Posterior cingulate gyrus (tissue), 11 donors: ENCODE data around the gene CCT2.

Experiments used
- DNase-seq, 10 donors: peaks; one replicate each; pipeline versions ENCODE4 v3.0.0 to v3.0.0-alpha.2; 2020 to 2021; ENCODE audit warnings: mixed read lengths in 3 of 10
- intact Hi-C: fragments of 100-400 bp; cut with DNase I; formaldehyde crosslinking; loops from one replicate; pipeline ENCODE4 v1.15.1; 2023

Gene CCT2

DNA sequence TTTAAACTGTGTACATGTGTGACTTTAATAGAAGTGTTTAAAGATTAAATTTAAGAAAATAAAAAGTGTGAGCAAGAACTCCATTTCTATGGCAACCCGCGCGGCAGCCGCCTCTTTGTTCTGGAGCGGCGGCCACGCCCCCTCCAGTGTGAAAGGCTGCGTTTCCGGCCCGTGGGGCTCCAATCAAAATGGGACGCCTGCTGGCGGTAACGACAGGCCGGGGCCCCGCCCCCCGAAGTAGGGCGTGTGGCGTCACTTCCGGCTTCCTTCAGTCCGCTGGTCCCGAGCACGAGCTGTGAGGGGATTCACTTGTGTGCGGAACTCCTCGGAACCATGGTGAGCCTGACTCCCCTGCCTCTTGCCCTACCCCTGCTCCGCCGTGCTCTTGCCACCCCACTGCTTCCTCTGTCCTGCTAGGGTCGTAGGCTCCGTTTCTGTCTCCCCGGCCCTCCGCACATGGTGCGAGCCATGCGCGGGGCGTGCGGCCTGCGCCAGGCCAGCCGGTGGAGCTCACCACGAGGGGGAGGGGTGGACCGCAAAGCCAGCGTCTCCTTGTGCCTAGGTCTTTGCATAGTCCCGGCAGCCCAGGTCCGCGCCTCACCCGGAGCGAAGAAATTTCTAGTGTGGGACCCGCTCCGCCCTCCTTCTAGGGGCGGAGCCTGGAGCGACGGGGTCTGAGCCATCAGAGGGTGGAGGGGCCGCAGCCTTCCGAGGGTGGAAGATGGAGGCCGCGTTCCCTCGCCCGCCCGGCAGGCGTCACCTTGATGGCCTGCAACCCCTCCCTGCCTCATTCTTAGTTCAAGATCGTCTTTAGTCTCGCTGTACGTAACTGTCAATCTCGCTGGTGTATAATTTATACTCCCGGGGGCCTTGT is at the start of gene CCT2:
Gene CCT2, plus strand, starts transcription at position 271 of the 874 bp plus-strand sequence. Its CDS starts 63 bp downstream, at position 334.
- DNase-seq = peak; percentile 94 to 100 (median 98)
- intact Hi-C loops = loop anchor here (1.0 to 10.0 kb wide), 2 partner anchors 153 to 291 kb away; partner anchors contain the start of gene RAB3IP

DNA sequence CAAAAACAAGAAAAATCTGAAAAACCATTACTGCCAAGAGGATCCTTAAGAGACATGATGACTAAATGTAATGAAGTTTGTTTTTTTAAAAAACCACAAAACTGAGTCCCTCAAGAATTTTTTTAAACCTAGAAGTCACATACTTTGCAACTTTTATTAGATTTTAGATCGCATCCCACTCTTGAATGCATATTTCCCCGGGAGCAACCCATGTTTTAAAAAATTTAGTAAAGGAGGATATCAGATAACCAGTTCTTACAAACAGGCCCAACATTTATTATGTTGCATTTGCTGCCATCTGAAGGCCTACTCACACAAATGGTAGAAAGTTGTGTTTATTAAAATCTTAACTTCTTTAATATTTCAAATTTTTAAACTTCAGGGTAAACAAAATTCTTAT is 44.3 kb upstream of the CCT2 start:
- intact Hi-C loops = no loop called here
- no peak for DNase-seq

DNA sequence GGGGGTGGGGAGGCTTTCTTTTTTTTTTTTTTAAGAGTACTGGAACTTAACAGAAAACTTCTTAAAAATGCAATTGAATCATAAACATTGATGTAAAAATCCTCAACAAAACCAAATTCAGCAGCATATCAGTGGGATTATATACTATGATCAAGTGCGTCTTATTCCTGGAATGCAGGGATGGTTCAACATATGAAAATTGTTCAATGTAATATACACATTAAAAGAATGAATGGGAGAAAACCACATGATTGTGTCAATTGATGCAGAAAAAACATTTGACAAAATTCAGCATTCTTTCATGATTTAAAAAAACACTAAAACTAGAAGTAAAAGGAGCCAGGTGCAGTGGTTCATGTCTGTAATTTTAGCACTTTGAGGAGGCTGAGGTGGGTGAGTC is 41.2 kb upstream of the CCT2 start:
- no peak for DNase-seq
- intact Hi-C loops = no loop called here

DNA sequence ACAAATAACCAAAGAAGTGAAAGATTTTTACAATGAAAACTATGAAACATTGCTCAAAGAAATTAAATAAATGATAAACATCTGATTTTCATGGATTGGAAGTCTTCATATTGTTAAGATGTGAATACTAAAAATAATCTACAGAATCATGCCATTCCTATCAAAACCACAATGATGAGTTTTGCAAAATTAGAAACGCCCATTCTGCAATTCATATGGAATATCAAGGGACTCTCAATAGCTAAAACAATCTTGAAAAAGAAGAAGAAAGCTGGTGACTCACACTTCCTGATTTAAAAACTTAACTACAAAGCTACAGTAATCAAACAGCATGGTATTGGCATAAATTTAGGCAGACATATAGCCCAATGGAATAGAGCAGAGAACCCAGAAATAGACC is 40.2 kb upstream of the CCT2 start:
- intact Hi-C loops = no loop called here
- no peak for DNase-seq

DNA sequence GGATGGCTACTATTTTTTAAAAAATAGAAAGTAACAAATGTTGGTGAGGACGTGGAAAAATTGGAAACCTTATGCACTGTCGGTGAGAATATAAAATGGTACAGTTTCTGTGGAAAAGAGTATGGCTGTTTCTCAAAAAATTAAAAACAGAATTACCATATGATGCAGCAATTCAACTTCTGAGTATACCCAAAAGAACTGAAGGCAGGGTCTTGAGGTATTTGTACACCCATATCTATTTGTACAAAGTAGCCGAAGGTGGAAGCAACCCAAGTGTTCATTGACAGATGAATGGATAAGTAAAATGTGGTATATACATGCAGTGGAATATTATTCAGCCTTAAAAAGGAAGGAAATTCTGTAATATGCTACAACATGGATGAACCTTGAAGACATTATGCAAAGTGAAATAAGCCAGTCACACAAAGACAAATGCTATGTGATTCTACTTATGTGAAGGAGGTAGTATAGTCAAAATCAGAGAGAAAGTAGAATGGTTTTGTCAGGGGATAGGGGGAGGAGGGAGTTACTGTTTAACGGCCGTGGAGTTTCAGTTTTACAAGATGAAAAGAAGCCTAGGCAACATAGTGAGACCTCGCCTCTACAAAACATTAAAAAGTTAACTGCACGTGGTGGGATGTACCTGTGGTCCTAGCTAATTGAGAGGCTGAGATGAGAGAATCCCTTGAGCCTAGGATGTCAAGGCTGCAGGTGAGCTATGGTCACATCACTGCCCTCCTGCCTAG is 38.4 kb upstream of the CCT2 start:
- intact Hi-C loops = no loop called here
- no peak for DNase-seq

DNA sequence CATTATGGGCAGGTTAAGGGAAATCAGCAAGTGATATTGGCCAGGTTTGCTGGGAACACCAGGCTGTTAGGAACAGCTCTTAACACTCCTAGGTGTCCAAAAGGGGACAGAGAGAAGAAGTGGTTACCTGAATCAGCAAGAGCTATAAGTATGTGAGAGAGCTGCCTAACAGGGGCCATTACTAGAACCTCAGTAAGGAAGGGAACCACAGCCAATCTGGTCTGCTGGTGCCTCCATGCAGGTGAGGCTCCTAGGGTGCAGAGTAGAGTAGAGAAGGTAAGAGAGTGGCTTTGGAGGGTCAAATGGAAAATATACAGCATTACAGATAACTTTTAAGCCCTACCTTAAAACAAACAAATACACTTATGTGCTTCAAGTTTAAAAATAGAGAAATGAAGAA is 36.6 kb upstream of the CCT2 start:
- DNase-seq = no peak
- intact Hi-C loops = no loop called here

DNA sequence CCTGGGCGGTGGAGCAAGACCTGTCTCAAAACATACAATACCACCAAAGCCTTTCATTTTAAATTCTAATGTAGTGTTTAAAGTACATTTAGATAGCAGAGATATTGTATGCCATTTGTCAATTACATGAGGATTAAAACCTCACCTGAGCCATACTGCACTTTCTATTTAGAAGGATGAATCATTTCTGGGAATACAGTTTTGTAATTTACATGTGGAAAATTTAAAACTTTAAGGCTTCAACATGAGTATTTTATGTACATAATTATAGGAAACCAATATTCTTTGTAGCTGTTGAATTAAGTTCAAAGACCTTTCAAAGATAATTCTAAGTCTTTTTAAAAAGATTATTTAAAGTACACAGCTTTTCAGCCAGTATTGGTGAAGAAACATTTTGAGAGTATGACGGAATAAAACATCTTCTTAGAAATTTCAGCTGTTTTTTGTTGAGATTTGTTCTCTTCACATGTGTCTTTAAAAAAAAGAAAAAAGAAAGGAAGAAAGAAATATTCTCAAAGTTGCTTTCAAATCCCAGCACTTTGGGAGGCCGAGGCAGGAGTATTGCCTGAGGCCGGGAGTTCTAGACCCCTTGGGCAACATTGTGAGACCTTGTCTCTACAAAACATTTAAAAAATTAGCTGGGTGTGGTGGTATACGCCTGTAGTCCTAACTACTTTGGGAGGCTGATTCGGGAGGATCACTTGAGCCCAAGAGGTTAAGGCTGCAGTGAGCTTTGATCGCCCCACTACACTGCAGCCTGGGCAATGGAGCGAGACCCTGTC is 34.5 kb upstream of the CCT2 start:
- intact Hi-C loops = no loop called here
- no peak for DNase-seq

DNA sequence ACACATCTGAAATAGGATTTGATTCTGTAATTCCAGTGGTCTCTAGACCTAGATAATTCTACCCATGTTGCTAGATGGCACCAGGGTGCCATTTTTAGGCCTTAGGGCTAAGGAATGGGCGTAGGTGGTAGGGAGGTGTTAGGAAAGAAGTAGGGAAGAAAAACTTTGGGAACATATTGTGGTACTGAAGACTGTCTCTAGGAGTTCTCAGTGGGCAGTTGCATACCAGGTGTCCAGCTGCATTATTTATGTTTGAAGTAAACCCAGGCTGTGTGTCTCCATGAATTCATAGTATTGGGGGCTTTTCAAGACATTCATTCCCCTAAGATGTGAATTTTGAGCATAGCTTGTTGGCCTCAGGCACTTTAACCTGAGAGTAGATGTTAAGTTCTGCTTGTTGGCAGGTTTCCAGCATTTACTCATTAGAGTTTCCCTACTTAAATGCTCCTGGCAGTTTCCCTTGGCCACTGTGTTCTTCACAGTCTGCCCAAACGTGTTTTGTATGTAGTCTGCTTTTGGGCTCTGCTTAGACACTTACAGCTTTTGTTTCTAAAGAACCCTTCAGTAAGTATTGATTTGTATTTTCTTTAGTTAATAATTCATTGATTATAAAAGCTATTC is 31.5 kb upstream of the CCT2 start:
- no peak for DNase-seq
- intact Hi-C loops = no loop called here

DNA sequence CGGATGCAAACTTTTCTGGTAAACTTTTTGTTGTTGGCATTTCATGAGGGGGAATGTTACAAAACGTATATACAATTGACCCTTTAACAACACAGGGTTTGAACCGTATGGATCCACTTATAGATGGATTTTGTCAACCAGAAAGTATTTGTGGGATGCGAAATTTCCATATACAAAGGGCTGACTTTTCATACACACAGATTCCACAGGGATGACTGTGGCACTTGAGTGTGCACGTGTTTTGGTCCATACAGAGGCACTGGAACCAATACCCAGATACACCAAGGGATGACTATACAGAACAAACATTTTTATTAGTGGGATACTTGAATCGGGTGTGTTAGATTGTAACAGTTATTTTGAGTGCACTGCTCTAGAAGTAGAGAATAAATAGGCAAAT is 29.8 kb upstream of the CCT2 start:
- intact Hi-C loops = no loop called here
- no peak for DNase-seq

DNA sequence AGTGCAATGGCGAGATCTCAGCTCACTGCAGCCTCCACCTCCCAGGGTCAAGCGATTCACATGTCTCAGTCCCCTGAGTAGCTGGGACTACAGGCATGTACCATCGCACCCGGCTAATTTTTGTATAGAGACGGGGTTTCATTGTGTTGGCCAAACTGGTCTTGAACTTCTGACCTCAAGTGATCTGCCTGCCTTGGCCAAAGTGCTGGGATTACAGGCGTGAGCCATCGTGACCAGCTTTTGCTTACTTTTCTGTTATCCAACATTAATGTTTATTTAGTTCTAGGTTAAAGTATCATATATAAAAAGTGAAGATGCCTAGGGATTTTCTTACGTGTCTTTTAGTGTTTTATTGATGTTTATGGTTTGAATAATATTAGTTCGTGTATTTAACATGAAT is 28.9 kb upstream of the CCT2 start:
- no peak for DNase-seq
- intact Hi-C loops = no loop called here

DNA sequence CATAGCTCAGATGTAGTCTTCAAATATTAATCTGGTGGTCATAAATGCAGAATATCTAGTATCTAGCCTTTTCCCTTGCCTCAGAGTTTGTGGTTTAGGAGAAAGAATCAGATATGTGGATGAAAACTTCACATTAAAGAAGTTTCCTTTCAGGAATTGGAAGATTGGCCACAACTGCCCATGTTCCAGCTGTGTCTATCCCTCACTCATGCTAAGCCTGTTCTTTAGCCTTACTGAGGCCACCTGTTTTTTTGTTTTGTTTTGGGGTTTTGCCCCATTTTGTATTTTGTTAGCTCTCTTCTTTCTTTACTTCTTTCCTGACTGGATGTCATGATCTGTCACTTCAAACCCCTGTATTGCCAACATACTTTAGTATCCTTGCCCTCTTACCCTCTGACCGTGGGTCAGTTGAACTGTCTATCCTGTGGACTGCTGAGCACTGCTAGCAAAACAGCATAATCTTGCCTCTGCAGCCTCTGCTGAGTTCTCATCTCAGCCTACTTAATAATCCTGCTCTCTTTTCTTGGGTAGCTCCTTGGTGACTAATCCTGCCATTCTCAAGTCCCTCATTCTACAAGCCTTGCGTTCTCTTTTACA is 22.0 kb upstream of the CCT2 start:
- intact Hi-C loops = loop anchor here (10.0 kb wide), 1 partner anchor 88 kb away; the partner anchor contains the start of gene FRS2
- DNase-seq = no peak

DNA sequence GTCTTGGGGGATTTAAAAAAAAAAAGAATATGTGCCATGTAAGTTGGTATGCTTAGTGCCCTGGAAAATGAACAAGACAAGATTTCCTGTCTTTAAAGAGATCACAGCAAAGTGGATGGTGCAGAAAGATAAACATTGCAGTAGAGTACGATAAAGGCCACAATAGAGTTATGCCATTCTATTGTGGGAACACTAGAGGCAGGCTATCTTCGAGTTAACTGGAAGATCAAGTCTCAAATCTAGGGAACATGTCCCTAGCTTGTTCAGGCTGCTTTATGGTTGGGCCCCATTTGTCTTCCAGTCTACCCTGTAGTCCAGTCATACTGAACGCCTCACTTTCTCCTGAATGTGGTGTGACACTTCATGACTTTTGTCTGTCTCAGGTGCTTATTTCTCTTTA is 18.7 kb upstream of the CCT2 start:
- DNase-seq = no peak
- intact Hi-C loops = loop anchor here (10.0 kb wide), 1 partner anchor 92 kb away; the partner anchor contains the start of gene FRS2

DNA sequence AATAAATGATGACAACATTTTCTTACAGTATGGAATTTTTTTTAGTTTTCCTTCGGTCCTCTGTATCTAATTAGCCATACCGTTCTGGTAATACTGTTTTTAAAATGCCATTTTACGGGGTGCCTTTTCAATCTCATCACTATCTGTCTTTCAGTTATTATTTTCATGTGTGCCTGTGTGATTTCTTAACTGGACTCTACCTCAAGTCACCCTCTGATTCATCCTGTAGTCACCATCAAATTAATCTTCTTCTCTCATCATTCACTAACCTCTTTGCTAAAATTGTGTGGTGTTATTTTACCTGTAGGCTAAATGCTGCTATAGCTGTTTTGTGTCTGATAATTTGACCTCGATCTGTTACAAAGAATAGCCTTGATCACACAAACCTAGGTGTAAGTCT is 16.0 kb upstream of the CCT2 start:
- intact Hi-C loops = loop anchor here (10.0 kb wide), 1 partner anchor 94 kb away; the partner anchor contains the start of gene FRS2
- DNase-seq = no peak

DNA sequence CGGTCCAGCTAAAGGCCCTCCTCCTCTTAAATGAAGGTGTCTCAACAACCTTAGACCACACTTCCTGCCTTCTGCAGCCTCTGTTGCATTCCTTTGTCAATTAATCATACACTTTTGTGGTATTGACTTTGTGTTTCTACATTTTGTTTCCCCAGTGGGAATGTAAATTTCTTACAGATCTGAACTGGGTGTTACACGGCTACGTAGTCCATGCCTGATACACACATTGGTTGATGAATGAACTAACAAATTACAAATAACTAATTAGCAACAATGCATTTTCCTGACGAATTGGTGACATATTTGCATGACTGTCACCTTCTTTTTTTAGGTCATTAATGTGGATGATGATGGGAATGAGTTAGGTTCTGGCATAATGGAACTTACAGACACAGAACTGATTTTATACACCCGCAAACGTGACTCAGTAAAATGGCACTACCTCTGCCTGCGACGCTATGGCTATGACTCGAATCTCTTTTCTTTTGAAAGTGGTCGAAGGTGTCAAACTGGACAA is 15.2 kb upstream of the CCT2 start:
- intact Hi-C loops = loop anchor here (2.0 to 10.0 kb wide), 2 partner anchors 95 to 155 kb away; partner anchors contain the start of gene FRS2
- DNase-seq = no peak

DNA sequence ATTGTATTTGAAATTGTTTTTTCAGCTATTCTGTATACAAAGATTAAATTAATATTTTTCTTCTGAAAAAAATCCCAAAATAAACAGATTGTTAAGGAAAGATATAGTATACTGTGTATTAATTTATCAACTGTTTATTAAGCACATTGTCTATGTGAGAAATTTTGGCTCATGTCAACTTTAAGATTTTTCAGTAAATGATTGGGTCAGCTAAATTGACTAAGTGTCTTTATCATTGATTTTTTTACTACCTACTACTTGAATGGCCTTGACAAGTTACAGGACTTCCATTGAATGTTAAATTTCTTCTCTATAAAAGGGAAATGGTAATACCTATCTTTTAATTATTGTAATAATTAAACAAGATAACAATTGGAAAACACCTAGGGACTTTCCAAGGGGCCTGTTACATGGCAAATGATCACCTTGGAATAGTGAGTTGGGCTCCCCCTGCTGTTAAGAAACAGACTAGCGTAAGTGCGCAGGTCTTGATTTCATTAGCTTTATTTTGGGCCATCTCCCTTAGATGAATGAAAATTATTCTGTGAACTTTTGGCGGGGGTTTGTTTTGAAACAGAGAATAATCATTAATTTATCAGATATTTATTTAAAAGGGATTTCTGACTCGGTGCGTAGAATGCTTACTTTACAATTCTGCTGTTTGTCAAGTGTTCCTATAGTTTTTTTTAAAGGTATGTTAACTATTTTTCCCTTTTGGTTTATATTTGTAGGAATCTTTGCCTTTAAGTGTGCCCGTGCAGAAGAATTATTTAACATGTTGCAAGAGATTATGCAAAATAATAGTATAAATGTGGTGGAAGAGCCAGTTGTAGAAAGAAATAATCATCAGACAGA is 14.5 kb upstream of the CCT2 start:
- intact Hi-C loops = loop anchor here (2.0 kb wide), 1 partner anchor 156 kb away; no protein-coding TSS in a partner anchor

DNA sequence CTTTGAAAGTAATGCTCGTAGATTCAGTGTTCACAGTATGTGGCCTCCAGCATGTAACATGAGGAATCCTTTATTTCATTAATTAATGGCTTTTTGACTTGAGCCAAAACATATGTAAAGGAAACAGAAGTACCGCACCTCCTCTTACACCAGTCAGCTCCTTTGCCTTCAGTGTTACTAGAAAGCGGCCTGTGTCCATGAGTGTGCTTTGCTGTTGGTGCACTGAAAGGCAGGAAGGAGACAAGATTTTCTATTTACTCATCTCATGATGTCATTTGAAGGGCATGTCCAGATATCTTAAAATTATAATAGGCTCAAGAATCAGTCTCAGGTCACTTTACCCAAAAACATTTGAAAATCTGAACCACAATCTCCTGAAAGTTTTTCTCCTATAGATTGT is 9.9 kb upstream of the CCT2 start:
- DNase-seq = no peak
- intact Hi-C loops = no loop called here

More for the DNA sequence above, 14.5 kb upstream of the CCT2 start:
- DNase-seq = peak in 4 of 10 donors; percentile 20 to 47 (median 32)

DNA sequence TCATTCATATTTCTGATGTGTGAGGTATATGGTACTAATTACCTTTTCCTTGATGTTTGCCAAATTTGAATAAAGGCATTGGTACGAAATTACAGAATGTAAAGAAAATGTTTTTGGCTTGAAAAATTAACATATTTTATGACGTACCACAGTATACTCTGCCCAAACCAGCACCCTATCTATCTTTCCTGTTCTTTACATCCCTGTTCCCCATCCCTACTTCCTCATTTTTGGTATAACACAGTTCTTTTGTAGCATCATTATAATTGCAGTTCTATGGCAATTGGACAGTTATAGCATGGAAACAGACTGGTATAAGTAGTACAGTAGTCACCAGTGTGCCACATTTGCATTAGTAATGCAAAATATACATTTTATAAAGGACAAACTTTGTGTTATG is 7.0 kb upstream of the CCT2 start:
- no peak for DNase-seq
- intact Hi-C loops = no loop called here

DNA sequence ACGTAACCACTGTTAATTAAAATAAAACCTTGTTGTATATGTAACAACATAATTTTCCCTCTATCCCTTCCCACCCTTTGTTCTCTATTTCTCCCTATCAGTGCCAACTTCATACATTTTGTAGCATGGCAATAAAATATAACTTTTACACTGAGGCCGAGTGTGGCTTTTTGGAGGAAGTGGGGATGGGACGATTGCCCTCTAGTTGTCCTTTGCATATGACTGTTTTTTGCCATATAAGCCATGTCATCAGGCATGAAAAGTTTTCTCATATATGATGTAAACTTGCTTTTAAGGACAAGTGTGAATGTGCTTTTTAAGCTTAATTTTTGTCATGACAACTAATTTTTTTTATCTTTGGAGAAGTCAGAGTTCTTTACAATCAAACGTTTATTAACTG is 6.2 kb upstream of the CCT2 start:
- no peak for DNase-seq
- intact Hi-C loops = no loop called here
